ENCODE measurements around the gene SLCO2A1. TPM values are rescaled to one million over a fixed set of nuclear protein-coding genes. Genes with fewer than 3 reads are reported as not detected.
A peak's percentile ranks its signal among the peaks of the same experiment; 100 is the strongest.

SLCO2A1 gene
- total RNA-seq, 1 donor, result 0.36 TPM

DNA sequence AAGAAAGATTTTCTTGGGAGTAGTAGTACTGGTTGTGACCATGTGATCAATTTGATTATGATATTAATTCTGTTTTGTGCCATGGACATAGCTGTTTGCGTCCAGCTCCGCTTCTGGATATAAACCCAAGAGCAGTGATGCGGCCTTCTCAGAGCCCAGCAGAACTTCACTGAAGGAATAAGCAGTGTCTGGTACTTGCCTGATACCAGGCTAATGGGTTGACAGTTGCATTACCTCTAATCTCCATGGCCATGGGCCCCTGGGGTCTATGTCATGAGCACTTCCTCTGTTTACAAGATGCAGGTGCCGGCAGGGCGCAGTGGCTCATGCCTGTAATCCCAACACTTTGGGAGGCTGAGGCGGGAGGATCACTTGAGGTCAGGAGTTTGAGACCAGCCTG is 97.7 kb downstream of the SLCO2A1 start:
- Histone ChIP-seq H3K36me3 (ENCODE audit: insufficient read depth, low read length) (no peaks in the 10 kb centered on the region), H3K79me2 (ENCODE audit: insufficient read depth, low read length) (no peaks in the 10 kb centered on the region), H2AFZ (ENCODE audit: low read length) (no peak overlapping the region), H3K4me3 (ENCODE audit: insufficient read depth, low read length) (no peak overlapping the region), H3K27me3 (ENCODE audit: insufficient read depth, low read length) (peaks cover 22% of the 10 kb centered on the region), H3K9me3 (ENCODE audit: low read depth, low read length) (no peaks in the 10 kb centered on the region), H4K20me1 (ENCODE audit: insufficient read depth, low read length) (no peaks in the 10 kb centered on the region), H3K27ac (ENCODE audit: low read depth, low read length) (no peak overlapping the region), H3K4me1 (ENCODE audit: insufficient read depth, low read length) (peaks cover 8% of the 10 kb centered on the region), H3K4me2 (ENCODE audit: insufficient read depth, low read length) (no peak overlapping the region)
- TF ChIP-seq CTCF (IDR thresholded peaks at IDR 0.05; ENCODE audit: extremely low read depth, low read depth, low read length), result no peak
- no peak for DNase-seq (ENCODE audit: insufficient read length, low spot score, missing footprints)

- no peak overlapping the region for H2AFZ ChIP-seq (ENCODE audit: low read length)
- no peak overlapping the region for H3K27ac ChIP-seq (ENCODE audit: low read depth, low read length)
- H3K36me3 ChIP-seq (ENCODE audit: insufficient read depth, low read length), result no peaks in the 10 kb centered on the region
- peaks cover 8% of the 10 kb centered on the region for H3K4me1 ChIP-seq (ENCODE audit: insufficient read depth, low read length)
- no peaks in the 10 kb centered on the region for H4K20me1 ChIP-seq (ENCODE audit: insufficient read depth, low read length)
- peaks cover 14% of the 10 kb centered on the region for H3K27me3 ChIP-seq (ENCODE audit: insufficient read depth, low read length)
- TF ChIP-seq CTCF (IDR thresholded peaks at IDR 0.05; ENCODE audit: extremely low read depth, low read depth, low read length), result no peak
- H3K4me2 ChIP-seq (ENCODE audit: insufficient read depth, low read length), result no peak overlapping the region
- DNase-seq (ENCODE audit: insufficient read length, low spot score, missing footprints), result no peak
- H3K9me3 ChIP-seq (ENCODE audit: low read depth, low read length), result no peaks in the 10 kb centered on the region
- H3K79me2 ChIP-seq (ENCODE audit: insufficient read depth, low read length), result no peaks in the 10 kb centered on the region
- H3K4me3 ChIP-seq (ENCODE audit: insufficient read depth, low read length), result no peak overlapping the region
These were observed 98.6 kb downstream of the SLCO2A1 start for GRCh38 chr3:133931084-133931483.

DNA sequence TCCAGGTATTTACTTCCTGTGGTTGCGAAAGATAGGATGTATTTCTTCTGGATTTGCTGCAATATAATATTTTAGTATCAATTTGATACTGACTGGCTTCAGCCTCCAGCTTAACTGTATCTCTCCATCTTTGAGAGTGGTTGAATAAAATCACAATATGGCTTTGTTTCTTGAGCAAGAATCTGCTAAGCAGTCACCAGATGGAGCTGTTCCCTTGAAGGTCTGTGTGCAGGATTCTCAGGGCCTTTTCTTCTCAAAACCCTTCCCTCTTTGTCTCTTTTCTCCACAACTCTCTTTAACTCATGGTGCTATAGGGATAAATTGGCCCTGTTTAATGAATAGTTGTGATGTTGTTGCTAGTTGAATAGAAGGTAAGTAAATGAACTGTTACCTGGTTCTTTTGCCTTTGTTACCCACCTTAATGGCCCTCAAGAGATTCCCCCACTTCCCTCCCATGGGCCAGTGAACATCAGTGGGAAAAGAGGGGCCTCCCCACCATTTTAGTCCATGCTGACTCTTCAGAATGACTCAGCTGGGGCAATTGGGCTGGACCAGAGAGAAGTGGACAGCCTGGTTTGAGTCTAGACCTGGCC is 99.3 kb downstream of the SLCO2A1 start:
- Histone ChIP-seq H3K36me3 (ENCODE audit: insufficient read depth, low read length) (no peaks in the 10 kb centered on the region), H3K4me3 (ENCODE audit: insufficient read depth, low read length) (no peak overlapping the region), H3K4me2 (ENCODE audit: insufficient read depth, low read length) (no peak overlapping the region), H3K9me3 (ENCODE audit: low read depth, low read length) (no peaks in the 10 kb centered on the region), H3K27ac (ENCODE audit: low read depth, low read length) (no peak overlapping the region), H3K27me3 (ENCODE audit: insufficient read depth, low read length) (peaks cover 8% of the 10 kb centered on the region), H3K4me1 (ENCODE audit: insufficient read depth, low read length) (peaks cover 8% of the 10 kb centered on the region), H3K79me2 (ENCODE audit: insufficient read depth, low read length) (no peaks in the 10 kb centered on the region), H2AFZ (ENCODE audit: low read length) (no peak overlapping the region), H4K20me1 (ENCODE audit: insufficient read depth, low read length) (no peaks in the 10 kb centered on the region)
- TF ChIP-seq CTCF (IDR thresholded peaks at IDR 0.05; ENCODE audit: extremely low read depth, low read depth, low read length), result peak; percentile 81
- peak; percentile 94 for DNase-seq (ENCODE audit: insufficient read length, low spot score, missing footprints)

GRCh38 chr3:133928903-133929607 is 100.7 kb downstream of the SLCO2A1 start:
- H3K27me3 ChIP-seq (ENCODE audit: insufficient read depth, low read length), result peaks cover 8% of the 10 kb centered on the region
- no peak overlapping the region for H3K4me3 ChIP-seq (ENCODE audit: insufficient read depth, low read length)
- H3K27ac ChIP-seq (ENCODE audit: low read depth, low read length), result no peak overlapping the region
- H3K79me2 ChIP-seq (ENCODE audit: insufficient read depth, low read length), result no peaks in the 10 kb centered on the region
- H3K4me1 ChIP-seq (ENCODE audit: insufficient read depth, low read length), result peaks cover 11% of the 10 kb centered on the region
- no peaks in the 10 kb centered on the region for H4K20me1 ChIP-seq (ENCODE audit: insufficient read depth, low read length)
- H2AFZ ChIP-seq (ENCODE audit: low read length), result no peak overlapping the region
- H3K4me2 ChIP-seq (ENCODE audit: insufficient read depth, low read length), result no peak overlapping the region
- no peaks in the 10 kb centered on the region for H3K36me3 ChIP-seq (ENCODE audit: insufficient read depth, low read length)
- no peak for TF ChIP-seq CTCF (IDR thresholded peaks at IDR 0.05; ENCODE audit: extremely low read depth, low read depth, low read length)
- peak; percentile 61 for DNase-seq (ENCODE audit: insufficient read length, low spot score, missing footprints)
- no peaks in the 10 kb centered on the region for H3K9me3 ChIP-seq (ENCODE audit: low read depth, low read length)

Measured in osteoblast (primary cell).